ENCODE data around the gene CEACAM21. TPM values are rescaled to one million over a fixed set of nuclear protein-coding genes. Genes with fewer than 3 reads are reported as not detected.

Gene CEACAM21
- total RNA-seq, 2 experiments from 2014 or later = 22.1 to 27.6 TPM

DNA sequence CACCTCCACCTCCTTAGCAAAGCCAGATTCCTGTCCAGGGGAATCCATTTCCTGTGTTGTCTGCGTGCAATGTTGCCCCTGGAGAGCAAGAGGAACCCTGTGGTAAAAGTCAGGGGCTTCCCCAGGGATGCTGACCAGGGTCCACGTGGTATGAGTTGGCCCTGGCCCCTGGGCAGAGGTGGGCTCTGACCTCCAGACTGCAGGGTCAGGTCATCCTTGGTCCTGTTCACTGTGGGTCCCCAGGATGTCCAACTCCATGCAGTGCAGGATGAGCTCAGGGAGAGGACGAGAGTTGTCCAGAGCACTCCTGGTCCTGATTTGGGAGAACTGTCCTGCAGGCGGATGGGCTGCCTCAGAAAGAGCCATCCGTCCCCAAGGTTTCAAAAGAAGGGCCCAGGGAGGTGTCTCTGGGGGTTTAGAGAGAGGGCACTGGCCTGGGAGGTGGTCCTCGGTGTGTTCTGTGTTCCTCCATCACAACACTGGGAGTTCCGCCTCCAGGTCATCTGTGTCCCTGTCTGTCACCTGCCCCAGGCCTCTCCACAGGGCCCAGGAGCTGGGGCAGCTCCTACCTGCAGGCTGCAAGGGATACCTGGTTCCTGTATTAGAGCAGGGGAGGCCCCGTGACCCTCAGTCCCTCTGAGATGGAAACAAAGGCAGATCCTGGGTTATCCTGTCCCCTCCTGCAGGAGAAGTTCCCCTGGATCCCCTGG lies 52.2 kb downstream of the CEACAM21 start:
- POLR2A ChIA-PET = no interaction called here
- CTCF ChIA-PET = interaction anchor here (1.3 kb wide), 1 partner anchor 12 kb away, joined by 3 read pairs; no protein-coding TSS in a partner anchor

More for the DNA sequence above, 52.2 kb downstream of the CEACAM21 start:
- Mint-ChIP-seq H3K27ac (no peak overlapping the region), H3K9me3 (ENCODE audit: low read depth) (peaks cover 8% of the 10 kb centered on the region), H3K4me3 (no peak overlapping the region), H3K36me3 (ENCODE audit: low read depth) (no peaks in the 10 kb centered on the region), H3K27me3 (peaks cover 10% of the 10 kb centered on the region), H3K4me1 (no peaks in the 10 kb centered on the region)
- ATAC-seq (no peak), DNase-seq (no peak)
- intact Hi-C loops (cut with DNase I, micrococcal nuclease) = no loop called here

Other genes with a start within 250 kb of the CEACAM21 start
- 10 to 100 TPM; 86.2 to 99.0 TPM for gene TGFB1, start 222.2 kb upstream of the CEACAM21 start, total RNA-seq
- gene B9D2, start 212.0 kb upstream of the CEACAM21 start, total RNA-seq = 1 to 10 TPM; 4.0 to 5.2 TPM
- 1 to 10 TPM; 3.0 to 4.0 TPM for gene TMEM91, start 199.6 kb upstream of the CEACAM21 start, total RNA-seq
- 10 to 100 TPM; 32.7 to 47.8 TPM for gene EXOSC5, start 178.8 kb upstream of the CEACAM21 start, total RNA-seq
- 10 to 100 TPM; 14.5 to 25.4 TPM for gene BCKDHA, start 178.3 kb upstream of the CEACAM21 start, total RNA-seq
- under 1 TPM in 1 of 2 experiments, not detected in 1; 0.41 TPM for gene B3GNT8, start 148.8 kb upstream of the CEACAM21 start, total RNA-seq
- 10 to 100 TPM; 52.5 to 66.3 TPM for gene DMAC2, start 136.3 kb upstream of the CEACAM21 start, total RNA-seq
- not detected for gene ERICH4, start 133.0 kb upstream of the CEACAM21 start, total RNA-seq
- gene CEACAM4, start 50.9 kb downstream of the CEACAM21 start, total RNA-seq = not detected
- gene CEACAM7, start 112.1 kb downstream of the CEACAM21 start, total RNA-seq = not detected
- not detected for gene CEACAM5, start 132.5 kb downstream of the CEACAM21 start, total RNA-seq
- not detected for gene CEACAM6, start 179.4 kb downstream of the CEACAM21 start, total RNA-seq
- not detected for gene CEACAM3, start 220.4 kb downstream of the CEACAM21 start, total RNA-seq